Measurements from ENCODE around the gene ELOB. TPM values are rescaled to one million over a fixed set of nuclear protein-coding genes. Genes with fewer than 3 reads are reported as not detected.

ELOB gene
- total RNA-seq, 1 donor from 2014 or later: 117 TPM

- ATAC-seq: no peak
- DNase-seq (ENCODE audit: low spot score): no peak
Measured at GRCh38 chr16:2751577-2752034, 25.5 kb downstream of the ELOB start.

GRCh38 chr16:2749936-2750335 is 27.1 kb downstream of the ELOB start:
- no peak for ATAC-seq
- DNase-seq (ENCODE audit: low spot score): no peak

- ATAC-seq (no peak), DNase-seq (ENCODE audit: low spot score) (no peak)
Measured at GRCh38 chr16:2749476-2749875, 27.6 kb downstream of the ELOB start.

GRCh38 chr16:2748757-2749455 is 28.2 kb downstream of the ELOB start:
- ATAC-seq: no peak
- no peak for DNase-seq (ENCODE audit: low spot score)

GRCh38 chr16:2745961-2746360 is 31.1 kb downstream of the ELOB start:
- DNase-seq (ENCODE audit: low spot score) (no peak), ATAC-seq (no peak)

- DNase-seq (ENCODE audit: low spot score): no peak
Measured at GRCh38 chr16:2745116-2745890, 31.8 kb downstream of the ELOB start.

GRCh38 chr16:2744711-2745110 is 32.4 kb downstream of the ELOB start:
- no peak for DNase-seq (ENCODE audit: low spot score)
- peak; percentile 42 for ATAC-seq

More at GRCh38 chr16:2745116-2745890, 31.8 kb downstream of the ELOB start:
- ATAC-seq: no peak

GRCh38 chr16:2743007-2743810 is 33.9 kb downstream of the ELOB start:
- no peak for ATAC-seq
- no peak for DNase-seq (ENCODE audit: low spot score)

GRCh38 chr16:2742323-2743006 is 34.6 kb downstream of the ELOB start:
- DNase-seq (ENCODE audit: low spot score): no peak

GRCh38 chr16:2741168-2741567 is 35.9 kb downstream of the ELOB start:
- DNase-seq (ENCODE audit: low spot score): no peak
- no peak for ATAC-seq

More at GRCh38 chr16:2742323-2743006, 34.6 kb downstream of the ELOB start:
- ATAC-seq: no peak

GRCh38 chr16:2740476-2740875 is 36.6 kb downstream of the ELOB start:
- DNase-seq (ENCODE audit: low spot score) (no peak), ATAC-seq (no peak)

GRCh38 chr16:2739625-2740430 is 37.3 kb downstream of the ELOB start:
- ATAC-seq (no peak), DNase-seq (ENCODE audit: low spot score) (no peak)

GRCh38 chr16:2738615-2739014 is 38.5 kb downstream of the ELOB start:
- no peak for ATAC-seq
- DNase-seq (ENCODE audit: low spot score): no peak

- DNase-seq (ENCODE audit: low spot score): no peak
- no peak for ATAC-seq
Measured at GRCh38 chr16:2737895-2738418, 39.1 kb downstream of the ELOB start.

GRCh38 chr16:2737238-2737605 is 39.9 kb downstream of the ELOB start:
- DNase-seq (ENCODE audit: low spot score): no peak

GRCh38 chr16:2736476-2737237 is 40.4 kb downstream of the ELOB start:
- no peak for DNase-seq (ENCODE audit: low spot score)

More at GRCh38 chr16:2737238-2737605, 39.9 kb downstream of the ELOB start:
- ATAC-seq: no peak

GRCh38 chr16:2734844-2735515 is 42.1 kb downstream of the ELOB start:
- DNase-seq (ENCODE audit: low spot score) (no peak), ATAC-seq (no peak)

More at GRCh38 chr16:2736476-2737237, 40.4 kb downstream of the ELOB start:
- ATAC-seq: no peak

GRCh38 chr16:2728034-2728433 is 49.0 kb downstream of the ELOB start:
- ATAC-seq (no peak), DNase-seq (ENCODE audit: low spot score) (no peak)
